ENCODE measurements around the gene CELF4.

Gene CELF4

DNA sequence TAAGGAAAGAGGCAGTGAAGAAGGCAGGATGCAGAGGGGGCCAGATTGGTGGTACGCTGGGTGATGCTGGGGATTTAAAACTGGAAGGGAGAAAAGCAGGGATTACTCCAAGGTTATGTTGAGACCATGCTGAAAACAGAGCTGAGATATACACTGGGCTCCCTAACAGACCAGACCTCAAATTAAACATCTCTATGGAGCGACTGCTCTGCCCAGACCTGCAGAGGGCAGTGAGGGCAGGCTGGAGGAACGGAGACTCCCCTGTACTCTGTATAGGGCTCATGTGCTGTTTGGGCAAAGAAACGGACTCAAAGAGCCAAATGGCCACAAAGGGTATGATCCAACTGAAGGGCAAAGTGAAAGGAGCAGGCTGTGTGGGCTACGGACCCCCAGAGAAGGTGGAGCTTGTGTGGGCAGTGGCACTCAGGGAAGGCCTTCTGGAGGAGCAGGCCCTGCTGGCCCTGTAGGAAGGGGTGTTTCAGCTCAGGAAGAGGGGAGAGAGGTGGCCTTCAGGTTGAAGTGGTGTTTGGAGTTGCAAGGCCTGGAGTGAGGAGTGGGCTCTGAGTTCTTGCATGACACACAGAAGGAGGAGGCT, 4.8 kb upstream of the CELF4 start:
- no peak overlapping the region for H3K27ac ChIP-seq
- TF ChIP-seq ZFX (IDR thresholded peaks at IDR 0.05), result no peak
- TF ChIP-seq, protein P1, sequence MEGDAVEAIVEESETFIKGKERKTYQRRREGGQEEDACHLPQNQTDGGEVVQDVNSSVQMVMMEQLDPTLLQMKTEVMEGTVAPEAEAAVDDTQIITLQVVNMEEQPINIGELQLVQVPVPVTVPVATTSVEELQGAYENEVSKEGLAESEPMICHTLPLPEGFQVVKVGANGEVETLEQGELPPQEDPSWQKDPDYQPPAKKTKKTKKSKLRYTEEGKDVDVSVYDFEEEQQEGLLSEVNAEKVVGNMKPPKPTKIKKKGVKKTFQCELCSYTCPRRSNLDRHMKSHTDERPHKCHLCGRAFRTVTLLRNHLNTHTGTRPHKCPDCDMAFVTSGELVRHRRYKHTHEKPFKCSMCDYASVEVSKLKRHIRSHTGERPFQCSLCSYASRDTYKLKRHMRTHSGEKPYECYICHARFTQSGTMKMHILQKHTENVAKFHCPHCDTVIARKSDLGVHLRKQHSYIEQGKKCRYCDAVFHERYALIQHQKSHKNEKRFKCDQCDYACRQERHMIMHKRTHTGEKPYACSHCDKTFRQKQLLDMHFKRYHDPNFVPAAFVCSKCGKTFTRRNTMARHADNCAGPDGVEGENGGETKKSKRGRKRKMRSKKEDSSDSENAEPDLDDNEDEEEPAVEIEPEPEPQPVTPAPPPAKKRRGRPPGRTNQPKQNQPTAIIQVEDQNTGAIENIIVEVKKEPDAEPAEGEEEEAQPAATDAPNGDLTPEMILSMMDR (conservative IDR thresholded peaks at IDR 0.05), result no peak

- TF ChIP-seq, protein P1 (conservative IDR thresholded peaks at IDR 0.05), result no peak
- TF ChIP-seq ZFX (IDR thresholded peaks at IDR 0.05), result no peak
- no peak overlapping the region for H3K27ac ChIP-seq
Measured at GRCh38 chr18:37568671-37569070, 3.1 kb upstream of the CELF4 start.

DNA sequence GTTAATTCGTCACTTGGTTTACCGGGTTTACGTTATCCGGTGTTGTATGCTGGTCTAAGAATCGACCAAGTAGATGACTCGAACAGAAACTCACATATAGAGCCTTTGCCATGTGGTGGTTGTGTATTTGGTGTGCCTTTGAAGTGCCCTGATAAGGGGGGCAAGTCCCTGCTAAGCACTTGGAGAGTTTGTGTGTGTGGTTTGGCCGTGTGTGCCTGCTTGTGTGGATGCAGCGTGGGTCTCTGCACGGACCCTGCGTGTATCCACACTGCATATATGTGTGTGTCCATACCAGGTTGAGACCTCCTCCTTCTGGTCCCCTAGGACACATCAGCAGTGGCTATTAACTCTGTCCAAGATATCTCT, 2.4 kb upstream of the CELF4 start:
- H3K27ac ChIP-seq, result no peak overlapping the region
- TF ChIP-seq ZFX (IDR thresholded peaks at IDR 0.05), result no peak
- TF ChIP-seq, protein P1 (conservative IDR thresholded peaks at IDR 0.05), result no peak

DNA sequence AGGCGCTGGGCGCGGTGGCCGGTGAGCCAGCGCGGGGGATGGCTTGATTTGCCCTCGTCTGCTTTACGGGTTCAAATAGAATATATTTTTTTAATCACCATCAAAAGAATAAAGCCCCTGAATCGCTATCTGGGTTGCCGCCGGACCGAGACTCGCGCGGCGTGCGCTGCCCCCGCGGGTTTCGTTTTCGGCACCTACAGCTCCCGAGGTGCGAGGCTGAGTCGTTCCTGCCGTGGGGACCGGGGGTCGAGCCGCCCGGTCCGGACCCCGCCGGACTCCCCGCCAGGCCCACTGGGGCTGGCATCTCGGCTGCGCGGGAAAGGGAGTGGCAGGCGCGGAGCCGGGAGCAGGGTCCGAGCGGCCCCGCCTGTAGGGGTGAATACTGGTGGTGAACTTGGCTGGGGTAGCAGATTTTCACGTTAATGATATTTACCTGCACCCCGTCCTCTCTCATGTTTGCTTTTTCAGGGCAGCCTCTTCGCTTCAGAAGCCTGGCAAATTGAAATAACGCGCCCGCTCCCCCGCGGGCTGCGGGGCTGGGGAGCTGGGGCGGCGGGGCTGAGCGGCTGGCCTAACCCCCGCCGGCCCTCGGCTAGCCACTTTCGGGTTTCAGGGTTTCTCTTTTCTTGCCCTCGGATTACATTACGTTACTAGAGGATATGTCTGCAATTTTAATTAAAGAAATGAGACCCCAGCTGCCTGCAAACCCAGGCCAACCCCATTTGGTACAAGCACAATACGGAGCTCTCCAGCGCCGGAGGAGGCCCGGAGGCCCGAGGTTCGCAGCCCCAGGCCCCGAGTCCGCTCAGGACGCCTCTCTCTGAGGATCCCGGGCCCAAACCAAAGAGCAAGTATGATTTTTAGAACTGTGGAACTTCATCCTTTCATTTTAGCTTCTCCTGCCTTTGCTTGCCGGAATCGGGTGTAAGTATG, 1.7 kb upstream of the CELF4 start:
- no peak for TF ChIP-seq ZFX (IDR thresholded peaks at IDR 0.05)
- TF ChIP-seq, protein P1 (conservative IDR thresholded peaks at IDR 0.05), result no peak
- H3K27ac ChIP-seq, result no peak overlapping the region

- TF ChIP-seq, protein P1 (conservative IDR thresholded peaks at IDR 0.05), result no peak
- no peak for TF ChIP-seq ZFX (IDR thresholded peaks at IDR 0.05)
- H3K27ac ChIP-seq, result peak overlapping the region; percentile 26; the same call in 1 of the 2 replicates
Measured at GRCh38 chr18:37566479-37567060, 972 bp upstream of the CELF4 start.

- TF ChIP-seq, protein P1 (conservative IDR thresholded peaks at IDR 0.05), result no peak
- no peak for TF ChIP-seq ZFX (IDR thresholded peaks at IDR 0.05)
Measured at GRCh38 chr18:37565977-37566478, 430 bp upstream of the CELF4 start.

DNA sequence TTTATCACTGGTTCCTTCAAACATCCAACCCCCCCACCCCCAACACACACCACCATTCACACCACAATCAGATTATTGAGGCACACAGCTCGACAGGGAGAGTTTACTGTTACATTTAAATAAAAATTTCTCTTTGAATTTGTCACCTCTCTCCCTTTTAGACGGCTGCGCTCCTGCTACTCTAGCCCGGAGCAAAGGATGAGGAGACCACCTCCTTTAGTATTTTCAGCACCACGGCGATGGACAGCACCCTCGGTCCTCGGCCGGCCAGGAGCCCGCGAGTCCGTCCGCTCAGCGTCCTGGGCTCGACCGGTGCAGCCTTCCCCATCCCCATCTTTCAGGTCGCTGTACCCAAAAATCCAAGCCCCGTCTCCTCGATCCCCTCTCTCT, 892 bp downstream of the CELF4 start:
- TF ChIP-seq, protein P1 (conservative IDR thresholded peaks at IDR 0.05), result no peak
- no peak for TF ChIP-seq ZFX (IDR thresholded peaks at IDR 0.05)
- H3K27ac ChIP-seq, result no peak overlapping the region

More at GRCh38 chr18:37565977-37566478, 430 bp upstream of the CELF4 start:
- peak overlapping the region; percentile 26; the same call in 1 of the 2 replicates for H3K27ac ChIP-seq

Measured in C4-2B (cell line).